Measurements from ENCODE around the gene GOLGA8B.

GRCh38 chr15:34618073-34618472, 34.6 kb upstream of the GOLGA8B start:
- TF ChIP-seq CTCF (IDR thresholded peaks at IDR 0.05) = no peak
- no peak for TF ChIP-seq POLR2A (IDR thresholded peaks at IDR 0.05)

Data from ovary (tissue), 3 donors.